Activated T-cell treated with anti-CD3 and anti-CD28 coated beads for 4 hours (primary cell): Measurements from ENCODE around the gene KRTAP5-6.

ENCODE experiments used
- DNase-seq: peaks from one replicate; pipeline ENCODE4 v3.0.0-alpha.2; 2020

The KRTAP5-6 gene

DNA sequence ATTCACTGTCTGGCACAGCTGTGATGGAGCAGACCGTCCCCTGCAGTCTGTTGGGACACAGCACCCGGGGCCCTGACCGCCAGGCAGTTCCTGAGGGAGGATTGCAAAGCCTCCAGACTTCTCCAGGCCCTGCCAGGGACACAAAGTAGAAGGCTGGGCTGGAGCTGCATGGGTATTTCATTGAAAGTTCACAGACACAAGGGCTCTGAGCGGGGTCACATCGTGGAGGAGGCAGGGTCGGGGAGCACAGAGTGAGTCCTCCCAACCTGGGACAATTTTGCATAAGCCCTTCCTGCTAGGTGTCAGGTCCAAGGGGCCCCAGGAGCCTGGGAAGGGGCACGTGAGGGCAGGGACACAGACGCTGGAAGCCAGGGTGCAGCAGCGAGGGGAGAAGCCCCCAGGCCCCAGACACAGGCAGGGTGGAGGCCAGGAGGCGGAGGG is 37.7 kb downstream of the KRTAP5-6 start:
- no peak for DNase-seq

DNA sequence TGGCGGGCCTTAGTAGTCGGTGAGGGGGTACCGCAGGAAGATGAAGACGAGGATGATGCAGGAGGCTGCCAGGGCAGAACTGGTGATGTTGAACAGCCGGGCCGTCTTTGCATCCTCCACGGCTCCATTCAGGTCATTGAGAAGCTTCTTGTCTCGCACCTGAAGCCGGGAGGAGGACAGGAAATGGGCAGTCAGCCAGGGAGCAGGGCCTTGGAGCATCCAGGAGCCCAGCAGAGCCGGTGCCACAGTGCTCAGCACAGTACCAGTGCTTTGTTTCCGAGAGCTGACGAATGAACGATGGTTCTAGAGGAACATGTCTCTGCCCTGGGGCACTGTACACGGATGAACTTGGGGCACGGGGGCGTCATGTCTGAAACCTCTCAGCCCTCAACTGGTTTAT is 38.3 kb downstream of the KRTAP5-6 start:
- no peak for DNase-seq

DNA sequence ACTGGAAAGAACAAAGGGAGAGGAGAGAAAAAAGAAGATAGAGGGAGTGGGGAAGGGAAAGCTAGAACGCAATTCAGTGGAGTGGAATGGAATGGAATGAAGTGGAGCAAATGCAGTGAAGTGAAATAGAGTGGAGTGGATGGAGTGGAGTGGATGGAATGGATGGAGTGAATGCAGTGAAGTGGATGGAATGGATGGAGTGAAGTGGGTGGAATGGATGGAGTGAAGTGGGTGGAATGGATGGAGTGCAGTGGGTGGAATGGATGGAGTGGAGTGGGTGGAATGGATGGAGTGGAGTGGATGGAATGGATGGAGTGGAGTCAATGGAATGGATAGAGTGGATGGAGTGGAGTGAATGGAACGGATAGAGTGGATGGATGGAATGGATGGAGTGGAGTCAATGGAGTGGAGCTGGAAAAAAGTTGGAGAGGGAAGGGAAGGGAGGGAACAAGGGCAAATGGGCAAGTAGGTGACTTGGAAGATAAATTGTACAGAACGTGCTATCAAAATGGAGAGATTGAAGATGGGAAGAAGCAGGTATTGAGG is 39.5 kb downstream of the KRTAP5-6 start:
- DNase-seq = no peak

DNA sequence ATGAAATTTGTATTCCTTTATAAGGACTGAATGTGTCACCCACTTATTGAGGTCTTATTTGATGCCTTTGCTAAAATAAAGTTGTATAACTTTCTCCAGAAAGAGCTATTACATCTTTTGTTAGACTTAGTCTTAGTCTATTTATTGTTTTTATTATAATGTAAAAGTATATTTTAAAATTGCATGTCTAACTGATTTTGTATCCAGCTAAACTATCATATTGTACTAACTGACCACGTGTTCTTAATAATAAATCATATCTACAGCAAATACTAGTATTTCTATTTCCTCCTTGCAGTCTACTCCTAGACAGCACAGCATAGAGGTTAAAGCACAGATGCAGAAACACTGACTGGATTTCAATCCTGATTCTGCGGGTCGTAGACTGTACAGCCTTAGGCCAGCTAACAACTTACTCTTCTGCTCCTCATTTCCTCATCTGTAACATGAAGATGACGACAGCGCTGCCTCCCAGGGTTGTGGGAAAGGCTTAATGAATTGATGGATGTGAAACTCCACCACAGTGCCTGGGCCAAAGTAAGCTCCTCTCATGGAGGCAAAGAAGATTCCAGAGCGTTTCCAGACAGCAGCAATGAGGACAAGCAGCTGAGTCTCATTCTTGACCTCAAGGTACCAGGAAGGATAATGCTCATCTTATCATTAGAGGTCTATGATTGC is 40.2 kb downstream of the KRTAP5-6 start:
- no peak for DNase-seq

DNA sequence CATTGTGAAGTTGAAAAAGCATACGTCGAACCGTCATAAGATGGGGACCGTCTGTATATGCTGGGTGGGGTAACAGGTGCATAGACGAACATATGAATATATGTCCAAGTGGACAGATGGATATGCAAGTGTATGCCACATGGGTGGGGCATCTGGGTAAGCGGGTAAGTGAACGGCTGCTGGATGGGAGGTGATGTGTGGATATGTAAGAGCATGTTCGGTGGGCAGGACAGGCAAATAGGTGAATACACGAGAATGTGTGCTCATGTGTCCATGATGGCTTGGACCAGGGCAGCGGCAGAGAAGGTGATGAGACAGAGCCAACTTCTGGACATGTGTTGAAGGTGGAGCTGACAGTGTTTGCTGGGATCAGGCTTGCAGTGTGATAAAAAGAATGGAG is 41.4 kb downstream of the KRTAP5-6 start:
- DNase-seq = no peak

DNA sequence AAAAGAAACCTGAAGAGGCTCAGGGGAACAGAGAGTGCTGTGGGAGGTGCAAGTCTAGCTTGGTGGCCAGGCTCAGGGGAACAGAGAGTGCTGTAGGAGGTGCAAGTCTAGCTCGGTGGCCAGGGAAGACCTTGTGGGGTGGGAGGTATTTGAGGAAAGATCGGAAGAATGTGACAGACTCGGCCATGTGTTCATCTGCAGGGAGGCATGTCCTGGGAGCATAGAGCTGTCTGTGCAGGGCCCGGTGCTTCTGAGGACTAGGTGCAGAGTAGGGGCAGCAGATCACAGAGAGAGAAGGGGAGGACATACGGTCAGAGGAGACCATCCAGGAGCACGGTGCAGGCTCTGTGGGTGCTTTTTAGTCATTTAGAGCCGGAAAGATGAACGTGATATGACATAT is 42.6 kb downstream of the KRTAP5-6 start:
- DNase-seq = no peak

DNA sequence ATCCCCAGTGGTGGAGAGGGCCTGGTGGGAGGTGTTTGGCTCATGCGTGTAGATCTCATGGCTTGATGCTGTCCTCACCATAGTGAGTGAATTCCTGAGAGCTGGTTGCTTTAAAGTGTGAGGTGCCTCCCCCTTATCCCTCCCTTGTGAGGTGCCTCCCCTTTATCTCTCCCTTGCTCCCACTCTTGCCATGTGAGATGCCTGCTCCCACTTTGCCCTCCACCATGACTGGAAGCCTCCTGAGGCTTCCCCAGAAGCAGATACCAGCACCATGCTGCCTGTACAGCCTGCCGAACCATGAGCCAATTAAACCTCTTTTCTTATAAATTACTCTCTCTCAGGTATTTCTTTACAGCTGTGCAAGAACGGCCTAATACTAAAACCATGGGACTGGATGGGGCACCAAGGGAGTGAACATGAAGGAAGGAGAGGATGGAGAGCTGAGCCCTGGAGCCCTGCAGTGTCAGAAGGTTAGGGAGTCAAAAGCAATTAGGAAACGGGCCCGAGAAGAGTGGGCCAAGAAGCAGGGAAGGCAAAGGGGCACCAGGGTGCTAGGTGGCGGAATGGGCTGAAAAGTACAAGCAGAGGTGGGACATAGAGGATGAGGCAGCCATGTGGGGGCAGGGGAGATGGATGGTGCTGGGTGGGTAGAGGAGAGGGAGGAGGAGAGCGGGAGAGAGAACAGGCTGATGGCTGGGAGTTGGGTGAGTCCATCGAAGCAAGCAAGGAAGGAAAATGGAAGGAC is 44.0 kb downstream of the KRTAP5-6 start:
- no peak for DNase-seq

DNA sequence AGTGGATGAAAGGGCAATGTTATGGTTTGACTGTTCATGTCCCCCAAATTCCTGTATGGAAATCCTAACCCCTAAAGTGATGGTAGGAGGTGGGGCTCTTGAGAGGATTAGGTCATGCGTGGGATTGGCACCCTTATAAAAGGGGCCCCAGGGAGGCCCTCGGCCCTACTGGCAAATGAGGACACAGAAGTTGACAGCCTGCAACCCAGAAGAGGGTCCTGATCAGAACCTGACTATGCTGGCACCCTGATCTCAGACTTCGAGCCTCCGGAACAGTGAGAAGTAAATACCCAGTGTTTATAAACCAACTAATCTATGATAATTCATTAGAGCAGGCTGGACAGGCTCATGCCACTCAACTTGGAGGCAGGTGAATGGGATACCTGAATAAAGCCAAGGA is 44.7 kb downstream of the KRTAP5-6 start:
- DNase-seq = no peak

DNA sequence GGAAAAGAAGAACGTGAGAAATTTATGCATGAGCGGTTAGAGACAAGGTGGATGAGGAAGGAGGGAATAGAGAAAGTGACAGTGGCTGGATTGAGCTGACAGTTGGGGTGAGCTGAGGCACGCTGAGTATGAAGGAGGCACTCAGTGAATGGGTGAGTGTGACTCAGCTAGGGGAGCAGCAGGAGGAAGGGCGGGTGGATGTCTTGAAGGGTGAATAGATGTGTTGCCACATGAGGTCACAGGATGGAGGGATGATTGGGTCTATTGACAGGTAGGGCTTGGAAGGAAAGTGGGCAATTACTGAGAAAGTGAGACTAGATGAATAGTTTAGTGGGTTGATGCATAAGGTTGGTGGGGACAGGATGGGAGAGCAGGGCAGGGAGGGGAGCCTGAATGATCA is 45.4 kb downstream of the KRTAP5-6 start:
- no peak for DNase-seq

DNA sequence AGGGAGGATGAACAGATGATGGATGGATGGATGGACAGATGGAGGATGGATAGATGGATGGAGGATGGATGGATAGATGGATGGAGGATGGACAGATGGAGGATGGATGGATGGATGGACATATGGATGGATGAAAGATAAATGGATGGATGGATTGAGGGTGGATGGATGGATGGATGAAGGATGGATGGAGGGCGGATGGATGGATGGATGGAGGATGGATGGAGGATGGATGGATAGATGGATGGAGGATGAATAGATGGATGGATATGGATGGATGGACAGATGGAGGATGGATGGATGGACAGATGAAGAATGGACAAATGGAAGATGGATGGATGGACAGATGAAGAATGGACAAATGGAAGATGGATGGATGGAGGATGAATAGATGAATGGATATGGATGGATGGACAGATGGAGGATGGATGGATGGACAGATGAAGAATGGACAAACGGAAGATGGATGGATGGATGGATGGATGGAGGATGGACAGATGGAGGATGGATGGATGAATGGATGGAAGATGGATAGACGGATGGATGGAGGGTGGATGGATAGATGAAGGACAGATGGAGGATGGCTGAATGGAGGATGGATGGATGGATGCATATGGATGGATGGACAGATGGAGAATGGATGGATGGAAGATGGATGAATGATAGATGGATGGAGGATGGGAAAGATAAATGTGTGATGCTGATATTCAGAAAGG is 46.0 kb downstream of the KRTAP5-6 start:
- DNase-seq = no peak

DNA sequence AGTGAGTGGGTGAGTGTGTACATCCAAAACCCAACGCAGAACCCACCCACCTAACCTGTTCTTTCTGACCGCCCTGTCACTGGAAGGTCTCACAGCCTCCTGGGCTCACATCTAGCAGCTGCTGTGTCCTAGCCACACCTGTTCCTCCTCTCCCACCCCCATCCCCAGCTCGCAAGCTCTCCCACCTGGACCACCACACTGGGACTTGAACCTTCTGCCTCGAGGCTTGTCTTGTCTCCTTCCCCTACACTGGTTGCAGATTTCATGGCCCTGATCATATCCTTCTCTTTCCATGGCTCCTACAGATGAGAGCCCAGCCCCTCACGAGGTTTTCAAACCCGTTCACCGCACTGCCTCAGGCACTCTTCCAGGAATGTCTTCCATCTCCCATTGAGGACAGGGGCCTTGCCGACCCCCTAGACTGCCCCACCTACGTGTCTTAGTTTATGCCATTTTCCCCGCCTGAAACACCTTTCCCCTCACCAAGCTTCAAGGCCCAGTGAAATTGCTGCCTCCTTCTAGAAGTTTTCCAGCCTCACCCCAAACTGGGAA is 46.7 kb downstream of the KRTAP5-6 start:
- DNase-seq = no peak

DNA sequence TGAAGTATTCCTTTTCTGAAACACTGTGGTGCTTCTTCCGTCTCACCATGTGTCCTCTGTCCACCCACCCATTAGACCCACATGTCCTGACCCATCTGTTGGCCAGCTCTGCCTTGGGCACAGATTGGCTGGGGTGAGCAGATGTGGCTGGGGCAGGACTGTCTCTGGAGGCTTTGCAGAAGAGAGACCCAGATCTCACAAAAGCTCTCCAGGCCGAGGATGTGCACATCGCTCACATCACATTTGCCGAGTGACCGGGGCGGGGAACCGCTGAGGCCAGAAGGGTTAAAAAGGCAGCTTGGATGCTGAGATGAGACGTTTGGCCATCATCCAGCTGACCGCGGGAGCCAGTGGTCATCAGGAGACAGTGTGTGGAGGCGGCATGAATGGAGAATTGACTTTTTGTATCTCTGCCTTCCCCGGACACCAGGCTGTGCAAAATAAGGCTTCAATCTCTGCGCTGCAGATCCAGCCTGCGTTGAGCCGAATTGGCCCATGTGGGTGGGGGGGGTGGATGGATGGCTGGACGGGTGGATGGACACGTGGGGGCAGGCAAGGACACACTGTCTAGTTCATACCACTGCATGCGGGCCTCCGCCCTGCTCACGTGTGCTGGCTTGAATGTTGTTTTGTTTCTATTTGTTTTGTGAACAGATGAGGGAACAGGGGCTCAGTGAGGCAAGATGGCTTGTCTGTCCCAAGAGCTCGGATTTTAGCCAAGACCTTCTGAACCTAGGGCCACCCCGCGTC is 47.3 kb downstream of the KRTAP5-6 start:
- no peak for DNase-seq

DNA sequence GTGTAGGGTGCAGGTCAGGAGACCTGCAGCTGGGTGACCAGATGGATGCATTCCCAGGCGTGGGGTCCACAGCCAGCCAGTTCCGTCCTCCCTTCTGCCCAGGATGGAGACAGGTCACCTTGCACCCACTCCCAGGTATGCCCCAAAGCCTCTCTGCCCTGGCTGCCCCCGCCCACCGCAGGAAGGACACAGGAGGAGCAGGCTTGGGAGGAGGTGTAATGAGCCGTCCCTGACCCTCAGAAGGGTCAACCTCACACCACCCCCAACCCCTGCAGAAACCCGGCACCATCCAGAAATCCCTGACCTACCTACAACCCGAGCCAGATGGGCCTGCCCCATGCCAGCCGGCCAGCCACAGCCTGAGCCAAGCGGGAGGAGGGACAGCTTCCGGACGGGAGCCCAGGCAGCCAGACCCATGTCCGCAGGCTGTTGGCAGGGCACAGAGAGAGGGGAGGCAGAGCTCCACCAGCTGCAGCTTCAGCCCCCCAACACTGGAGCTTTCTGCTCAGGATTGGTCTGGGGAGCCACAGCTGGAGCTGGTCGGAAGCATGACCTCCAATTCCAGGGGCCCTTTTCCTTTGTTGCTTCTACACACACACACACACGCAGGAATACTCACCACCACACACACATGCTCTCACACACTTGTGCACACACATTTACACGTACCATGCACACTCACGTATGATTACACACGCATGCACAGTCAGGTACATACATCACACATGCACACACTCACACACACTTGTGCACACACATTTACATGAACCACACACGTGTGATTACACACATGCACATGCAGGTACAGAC is 48.1 kb downstream of the KRTAP5-6 start:
- DNase-seq = no peak

DNA sequence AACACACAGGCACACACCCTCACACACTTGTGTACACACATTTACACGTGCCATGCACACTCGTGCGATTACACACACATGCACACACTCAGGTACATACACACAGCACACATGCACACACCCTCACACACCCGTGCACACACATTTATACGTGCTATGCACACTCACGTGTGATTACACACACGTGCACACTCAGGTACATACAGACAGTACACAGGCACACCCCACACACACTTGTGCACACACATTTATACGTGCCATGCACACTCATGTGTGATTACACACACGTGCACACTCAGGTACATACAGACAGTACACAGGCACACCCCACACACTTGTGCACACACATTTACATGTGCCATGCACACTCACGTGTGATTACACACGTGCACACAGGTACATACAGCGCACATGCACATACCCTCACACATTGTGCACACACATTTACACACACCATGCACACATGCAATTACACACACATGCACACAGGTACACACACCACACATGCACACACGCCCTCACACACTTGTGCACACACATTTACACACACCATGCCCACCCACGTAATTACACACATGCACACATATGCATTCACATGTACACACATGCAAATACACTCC is 48.8 kb downstream of the KRTAP5-6 start:
- no peak for DNase-seq

DNA sequence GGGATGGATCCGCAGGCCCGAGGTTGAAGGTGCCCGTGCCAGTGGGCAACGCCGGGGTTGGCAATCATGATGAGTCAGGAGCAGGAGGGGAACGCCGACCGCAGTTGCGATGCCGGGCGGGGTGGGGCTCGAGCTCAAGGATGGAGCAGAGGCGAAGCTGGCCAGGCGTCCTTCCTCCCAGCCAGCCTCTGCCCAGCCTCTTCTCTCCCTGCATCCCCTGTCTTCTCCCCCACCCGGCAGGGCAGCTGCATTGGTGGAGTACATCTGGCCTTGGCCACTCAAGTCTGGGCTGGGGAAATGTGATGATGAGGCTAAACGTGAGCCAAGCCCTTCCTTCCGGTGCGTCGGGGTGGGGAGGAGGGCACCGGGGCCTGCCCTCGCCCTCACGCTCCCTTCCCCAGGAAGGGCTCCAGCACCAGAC is 49.5 kb downstream of the KRTAP5-6 start:
- DNase-seq = no peak

DNA sequence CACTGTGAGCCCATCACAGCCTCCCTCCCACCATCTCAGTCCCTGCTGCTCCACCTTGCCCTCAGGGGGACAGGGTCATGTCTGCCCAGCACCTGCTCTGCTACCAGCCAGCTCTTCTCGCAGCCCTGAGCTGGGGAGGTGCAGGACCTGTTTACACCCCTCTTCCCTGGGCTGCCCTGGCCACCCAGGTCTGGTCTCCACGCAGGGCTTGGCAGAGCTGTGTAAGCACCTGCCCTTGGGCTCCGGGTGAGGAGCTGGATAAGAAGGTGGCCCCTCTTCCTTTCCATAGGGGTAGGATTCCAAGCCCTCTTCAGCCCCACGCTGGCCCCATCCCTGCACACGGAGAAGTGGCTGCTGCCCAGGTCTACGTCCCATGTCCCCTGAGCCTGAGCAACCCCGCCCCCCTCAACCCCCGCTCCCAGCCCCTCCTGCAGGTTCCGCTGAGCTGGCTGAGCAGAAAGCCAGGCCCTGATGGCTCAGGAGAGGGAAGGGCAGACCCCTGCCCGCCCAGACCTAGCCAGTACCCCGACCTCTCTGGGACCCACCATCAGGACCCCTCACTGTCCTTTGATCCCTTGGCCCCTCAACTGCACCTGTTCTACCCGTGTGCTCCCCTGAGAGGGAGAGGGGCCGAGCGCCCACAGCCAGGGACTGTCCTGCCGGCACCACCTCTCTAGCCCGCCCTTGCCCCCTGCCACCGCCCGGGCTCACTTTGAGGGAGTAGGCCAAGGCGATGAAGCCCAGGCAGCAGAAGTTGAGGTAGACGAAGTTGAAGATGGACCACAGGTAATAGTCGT is 50.2 kb downstream of the KRTAP5-6 start:
- DNase-seq = no peak
